HepG2 (cell line): ENCODE measurements around the gene SEMA3C. TPM values are rescaled to one million over a fixed set of nuclear protein-coding genes. Genes with fewer than 3 reads are reported as not detected.

Source experiments
- ATAC-seq: fragments of 200-7000 bp; cut with Tn5 transposase; 3 replicates; pipeline ENCODE4 v1.9.1; 2020; ENCODE audit warnings: mild to moderate bottlenecking, moderate library complexity
- BruUV-seq: library from RNA; stranded (reverse); fragments of 400-500 nt; replicated peaks from 2 replicates; lab custom pipeline; 2021; lab: Mats Ljungman, UMichigan
- CTCF ChIA-PET: fragments of 300-600 bp; formaldehyde crosslinking; extraction: SDS; loops from one replicate; lab custom pipeline; 2021; ENCODE audit warnings: low total read pairs, inconsistent platforms, low intra/inter-chr PET ratio; lab: Yijun Ruan, JAX
- POLR2A ChIA-PET: fragments of 350-600 bp; sonication (Branson Sonifier 250); formaldehyde crosslinking; loops from one replicate; lab custom pipeline; 2020; ENCODE audit warnings: antibody characterized with exemption, inconsistent platforms; lab: Yijun Ruan, JAX
- DNase-seq: peaks from one replicate; pipeline ENCODE4 v3.0.0-alpha.2; 2015; ENCODE audit warnings: low spot score
- FAIRE-seq: peaks from 3 replicates; lab custom pipeline; 2011; peaks lifted over from hg19 to GRCh38; lab: Jason Lieb, UNC
- H2AFZ ChIP-seq: one replicate; pipeline ENCODE4 v1.6.1; 2011; ENCODE audit warnings: low read length, inconsistent platforms
- H3K27ac ChIP-seq: fragments of 300-600 bp; 3 replicates; pipeline ENCODE4 v1.8.0; 2011; ENCODE audit warnings: mixed run types, mild to moderate bottlenecking, mixed read lengths, low read length, inconsistent platforms; ENCODE audit not compliant: insufficient read depth; ENCODE audit errors: extremely low read length
- H3K27me3 ChIP-seq, 2 experiments: fragments of 200-600 bp in 1 of 2; 2 replicates in 1 of 2; 3 replicates in 1 of 2; pipeline versions ENCODE4 v1.6.0 to v1.8.0; 2011; ENCODE audit warnings: low read length in 2 of 2, mild to moderate bottlenecking in 2 of 2, moderate library complexity in 2 of 2, inconsistent platforms in 1 of 2; ENCODE audit not compliant: insufficient read depth in 2 of 2, control insufficient read depth in 1 of 2
- H3K36me3 ChIP-seq, 2 experiments: fragments of 200-600 bp in 1 of 2; replicated peaks in 1 of 2; 2 replicates in 1 of 2; 3 replicates in 1 of 2; pipeline versions ENCODE4 v1.5.1 to v1.8.0; 2011; ENCODE audit warnings: low read length in 2 of 2, inconsistent platforms in 1 of 2; ENCODE audit not compliant: insufficient read depth in 2 of 2, control insufficient read depth in 1 of 2
- H3K4me1 ChIP-seq: 2 replicates; pipeline ENCODE4 v1.5.1; 2012; ENCODE audit warnings: low read length, inconsistent platforms; ENCODE audit not compliant: insufficient read depth
- H3K4me2 ChIP-seq: 2 replicates; pipeline ENCODE4 v1.6.0; 2011; ENCODE audit warnings: low read depth, low read length, inconsistent platforms
- H3K4me3 ChIP-seq, 3 experiments: fragments of 200-600 bp in 1 of 3; sonication (generic), shearing (Covaris generic) in 1 of 3; replicated peaks in 1 of 3; 2 replicates each; pipeline ENCODE4 v1.5.1; 2011 to 2016; ENCODE audit warnings: low read length in 3 of 3, inconsistent platforms in 2 of 3, low read depth in 2 of 3, mild to moderate bottlenecking in 2 of 3, control low read depth in 1 of 3, mixed read lengths in 1 of 3; ENCODE audit not compliant: insufficient read depth in 1 of 3
- H3K79me2 ChIP-seq: one replicate; pipeline ENCODE4 v1.6.1; 2011; ENCODE audit warnings: low read length, inconsistent platforms; ENCODE audit not compliant: insufficient read depth
- H3K9ac ChIP-seq: 2 replicates; pipeline ENCODE4 v1.6.0; 2011; ENCODE audit warnings: mild to moderate bottlenecking, low read depth, low read length, inconsistent platforms; ENCODE audit not compliant: insufficient read depth
- H3K9me3 ChIP-seq: 2 replicates; pipeline ENCODE4 v1.5.1; 2012; ENCODE audit warnings: mild to moderate bottlenecking, low read length
- H4K20me1 ChIP-seq: 2 replicates; pipeline ENCODE4 v1.6.0; 2011; ENCODE audit warnings: inconsistent platforms, mild to moderate bottlenecking, low read length, moderate library complexity; ENCODE audit not compliant: insufficient read depth
- FOXJ3 ChIP-seq: sonication (generic); formaldehyde crosslinking; IDR thresholded peaks from 2 replicates; pipeline ENCODE4 v1.4.0; 2020; ENCODE audit warnings: missing genetic modification reagents, mild to moderate bottlenecking, borderline replicate concordance
- IKZF5 ChIP-seq: IDR thresholded peaks from 2 replicates; pipeline ENCODE4 v1.6.1; 2018; ENCODE audit warnings: missing genetic modification reagents, mild to moderate bottlenecking, missing compliant biosample characterization
- PHF21A ChIP-seq: sonication (generic); formaldehyde crosslinking; IDR thresholded peaks from 2 replicates; pipeline ENCODE4 v1.5.0; 2020; ENCODE audit warnings: mild to moderate bottlenecking, missing genetic modification reagents
- ZHX2 ChIP-seq, 2 experiments: sonication (generic) in 1 of 2; formaldehyde crosslinking in 1 of 2; IDR thresholded peaks; 2 replicates each; pipeline versions ENCODE4 v1.6.1 to v1.9.0; 2014 to 2022; ENCODE audit warnings: antibody characterized with exemption in 1 of 2, borderline replicate concordance in 1 of 2, inconsistent platforms in 1 of 2, low read depth in 1 of 2, missing genetic modification reagents in 1 of 2
- ZNF275 ChIP-seq: sonication (generic); formaldehyde crosslinking; IDR thresholded peaks from 2 replicates; pipeline ENCODE4 v1.8.0; 2022; ENCODE audit warnings: missing genetic modification reagents, mild to moderate bottlenecking, inconsistent platforms, borderline replicate concordance
- ZNF276 ChIP-seq: sonication (generic); formaldehyde crosslinking; IDR thresholded peaks from 2 replicates; pipeline ENCODE4 v1.4.0; 2020; ENCODE audit warnings: mild to moderate bottlenecking, low read depth, missing genetic modification reagents
- ZNF746 ChIP-seq: sonication (generic); formaldehyde crosslinking; IDR thresholded peaks from 2 replicates; pipeline ENCODE4 v1.8.0; 2022; ENCODE audit warnings: mild to moderate bottlenecking, missing genetic modification reagents
- WGBS: methylation state at CpG from one replicate; pipeline ENCODE4 v1.1.6; 2017; ENCODE audit warnings: low lambda C conversion rate; 5-methylcytosine and 5-hydroxymethylcytosine counted together
- in situ Hi-C: cut with HindIII; loops from 2 replicates; pipeline ENCODE4 v1.10.0; 2017; ENCODE audit warnings: low pct_unique_long_range_greater_than_20kb; ENCODE audit not compliant: extremely low pct_ligation_motif_present
- intact Hi-C: fragments of 100-400 bp; cut with micrococcal nuclease; formaldehyde crosslinking; loops from one replicate; pipeline ENCODE4 v1.10.0; 2022; ENCODE audit not compliant: unreplicated experiment
- polyA plus RNA-seq, 8 experiments: library from polyadenylated mRNA; depleted of rRNA in 3 of 8; stranded (reverse) in 7 of 8; unstranded in 1 of 8; fragments of >200 nt; fragmentation: Illumina TruSeq in 4 of 8; extraction: Trizol in 4 of 8; gene quantifications; 2 replicates each; pipeline versions ENCODE4 v1.2.1 to v1.2.3, GENCODE V29; 2011 to 2016; ENCODE audit warnings: low read depth in 4 of 8, missing spikeins in 1 of 8, mixed read lengths in 1 of 8; ENCODE audit not compliant: insufficient read depth in 1 of 8
- total RNA-seq, 5 experiments: library from RNA; depleted of rRNA; stranded (reverse); fragments of >200 nt; fragmentation: Illumina TruSeq; extraction: Trizol; gene quantifications; 2 replicates each; pipeline ENCODE4 v1.2.3, GENCODE V29; 2016; ENCODE audit warnings: low read depth in 1 of 5

SEMA3C gene
- total and polyA plus RNA-seq, 2 of the 13 experiments (the other 11 are each of a cell fraction or from before 2014, with no cell fraction given): 0.05 to 0.13 TPM

- TF ChIP-seq ZHX2 (IDR thresholded peaks at IDR 0.05; ENCODE audit: low read depth): no peak
- no peak for TF ChIP-seq ZHX2 (CRISPR knock-in tag; IDR thresholded peaks at IDR 0.05; ENCODE audit: borderline replicate concordance)
Measured at GRCh38 chr7:80768756-80769155, 150.1 kb downstream of the SEMA3C start (continued).

GRCh38 chr7:80767654-80768053, 151.2 kb downstream of the SEMA3C start:
- 7% methylated on average over 1 of the region's 1 CpG for WGBS
- H2AFZ ChIP-seq: no peak overlapping the region
- in situ Hi-C loops (no loop called here), intact Hi-C loops (no loop called here)
- TF ChIP-seq ZNF746 (CRISPR knock-in tag): no peak
- TF ChIP-seq ZNF275 (CRISPR knock-in tag): no peak
- TF ChIP-seq IKZF5 (CRISPR knock-in tag): no peak
- TF ChIP-seq PHF21A (CRISPR knock-in tag): no peak
- TF ChIP-seq ZNF276 (CRISPR knock-in tag): no peak
- no peak for TF ChIP-seq FOXJ3
- no peaks in the 10 kb centered on the region for H3K9me3 ChIP-seq
- no peak overlapping the region for H3K27ac ChIP-seq
- no peak overlapping the region for H3K4me3 ChIP-seq
- no peak for ATAC-seq
- no peaks in the 10 kb centered on the region for H3K4me1 ChIP-seq
- DNase-seq: no peak
- CTCF ChIA-PET: no interaction called here
- no peaks in the 10 kb centered on the region for H3K79me2 ChIP-seq
- H3K36me3 ChIP-seq: no peaks in the 10 kb centered on the region
- H3K4me2 ChIP-seq: no peak overlapping the region
- H3K9ac ChIP-seq: no peak overlapping the region
- no TSS peak for BruUV-seq
- POLR2A ChIA-PET: no interaction called here
- no peak for FAIRE-seq
- H3K27me3 ChIP-seq: no peaks in the 10 kb centered on the region
- no peaks in the 10 kb centered on the region for H4K20me1 ChIP-seq
